LNCAP (cell line): ENCODE data around the gene PTPRG.

Source experiments
- CTCF ChIP-seq: fragments of 450-650 bp; IDR thresholded peaks from 2 replicates; pipeline ENCODE4 v1.5.1; 2017; ENCODE audit warnings: mild to moderate bottlenecking

The PTPRG gene

DNA sequence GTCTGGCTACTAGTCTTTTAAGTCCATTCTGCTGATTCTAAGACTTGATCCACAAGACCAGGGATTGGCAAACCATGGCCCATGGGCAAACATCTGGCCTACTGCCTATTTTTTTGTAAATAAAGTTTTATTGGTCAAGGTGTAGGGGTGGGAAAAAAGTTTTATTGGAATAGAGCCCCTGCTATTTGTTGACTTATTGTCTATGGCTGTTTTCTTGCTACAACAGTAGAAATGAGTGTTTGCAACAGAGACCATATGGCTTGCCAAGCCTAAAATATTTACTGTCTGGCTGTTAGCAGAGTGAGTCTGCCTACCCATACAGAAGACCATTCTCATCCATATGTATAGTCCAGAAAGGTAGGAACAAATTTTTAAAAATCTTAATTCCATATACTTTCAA is 106.4 kb downstream of the PTPRG start:
- TF ChIP-seq CTCF, result no peak

DNA sequence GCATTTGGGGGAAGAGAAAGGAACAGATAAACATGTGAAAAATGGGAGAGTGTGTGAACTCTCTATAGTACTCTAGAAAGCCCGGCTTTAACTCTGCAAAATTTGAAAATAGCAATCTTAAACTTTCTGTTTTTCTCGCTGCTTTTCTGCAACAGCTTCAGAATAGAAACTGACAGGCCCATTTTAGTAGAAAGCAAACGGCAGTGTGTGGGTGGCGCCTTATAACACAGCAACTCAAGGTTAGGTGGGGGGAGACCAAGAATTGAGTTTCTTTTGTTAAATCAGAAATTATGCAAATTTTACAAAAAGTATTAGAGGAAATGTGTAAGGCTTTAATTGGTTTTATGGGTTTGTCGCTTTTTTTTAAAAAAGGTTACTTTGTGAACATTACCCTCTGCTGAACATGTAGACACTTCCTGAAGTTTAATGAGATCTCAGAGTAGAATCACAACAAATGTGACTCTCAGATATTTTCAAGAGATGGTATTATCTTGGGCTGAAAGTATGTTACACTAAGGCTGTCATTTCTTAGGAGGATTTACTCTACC is 107.0 kb downstream of the PTPRG start:
- TF ChIP-seq CTCF, result no peak

- no peak for TF ChIP-seq CTCF
Measured at GRCh38 chr3:61669203-61669602, 107.8 kb downstream of the PTPRG start.

- TF ChIP-seq CTCF, result no peak
Measured at GRCh38 chr3:61669668-61670299, 108.4 kb downstream of the PTPRG start.

- TF ChIP-seq CTCF, result no peak
Measured at GRCh38 chr3:61673651-61674050, 112.3 kb downstream of the PTPRG start.

GRCh38 chr3:61674596-61674995 is 113.2 kb downstream of the PTPRG start:
- TF ChIP-seq CTCF, result no peak

DNA sequence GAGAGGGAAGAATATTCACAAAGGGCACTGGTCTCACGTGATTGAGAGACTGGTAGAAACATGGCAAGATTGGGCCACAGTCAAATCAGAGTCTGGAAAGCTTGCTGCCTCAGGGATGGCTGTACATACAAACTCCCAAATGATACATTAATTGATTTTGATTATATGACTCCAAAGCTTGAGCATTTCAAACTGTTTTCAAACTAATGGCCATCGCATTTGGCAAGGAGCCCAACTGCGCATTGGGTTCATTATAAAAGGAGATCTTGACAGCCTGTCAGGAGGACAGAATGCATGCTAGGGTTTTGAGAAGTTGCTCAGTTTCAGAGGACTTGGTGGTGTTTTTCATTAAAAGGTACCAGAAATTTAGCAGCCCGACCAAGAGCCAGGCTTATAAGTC is 117.7 kb downstream of the PTPRG start:
- TF ChIP-seq CTCF, result no peak

GRCh38 chr3:61680617-61681016 is 119.2 kb downstream of the PTPRG start:
- no peak for TF ChIP-seq CTCF
